ENCODE data around the gene PGLYRP2.

The PGLYRP2 gene

DNA sequence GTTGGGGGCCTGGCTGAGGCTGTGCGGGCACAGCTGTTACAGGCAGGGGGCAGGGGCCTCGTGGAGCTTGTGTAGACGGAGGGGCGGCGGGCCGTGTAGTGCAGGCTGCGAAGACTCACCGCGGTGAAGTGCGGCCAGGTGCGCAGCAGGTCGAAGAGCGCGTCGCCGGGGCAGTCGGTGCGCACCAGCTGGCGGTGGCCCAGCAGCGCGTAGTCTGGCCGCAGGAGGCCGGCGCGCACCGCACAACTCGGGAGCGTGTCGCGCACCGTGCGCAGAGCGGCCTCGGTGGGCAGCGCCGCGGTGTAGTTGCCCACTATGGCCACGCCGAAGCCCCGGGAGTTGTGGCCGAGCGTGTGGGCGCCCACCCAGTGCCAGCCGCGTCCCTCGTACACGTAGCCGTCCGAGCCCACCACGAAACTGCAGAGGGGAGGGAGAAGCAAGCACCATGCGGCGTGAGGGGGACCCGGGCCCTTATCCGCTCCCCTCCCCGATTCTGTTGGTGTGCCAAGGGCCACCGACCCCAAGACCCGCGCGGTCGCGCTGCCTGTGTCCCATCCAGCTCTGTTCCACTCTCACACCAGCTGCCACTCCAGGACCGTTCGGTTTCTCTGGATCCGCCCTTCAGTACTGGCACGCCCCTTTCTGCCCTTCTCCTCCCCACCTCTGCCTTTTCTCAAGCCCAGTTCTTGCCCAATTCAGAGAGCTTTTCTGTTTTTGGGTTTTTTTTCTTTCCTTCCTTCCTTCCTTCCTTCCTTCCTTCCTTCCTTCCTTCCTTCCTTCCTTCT is 9.6 kb downstream of the PGLYRP2 start:
- H3K9me3 ChIP-seq (ENCODE audit: control insufficient read depth, insufficient read depth, low read length) = no peaks in the 10 kb centered on the region
- H3K4me1 ChIP-seq (ENCODE audit: control insufficient read depth, low read length) = peaks cover 31% of the 10 kb centered on the region
- peaks cover 1% of the 10 kb centered on the region for H3K79me2 ChIP-seq (ENCODE audit: control insufficient read depth, low read length)
- no peak overlapping the region for H3K4me3 ChIP-seq (ENCODE audit: low read length)
- H3K36me3 ChIP-seq (ENCODE audit: control insufficient read depth, low read length) = no peaks in the 10 kb centered on the region
- H3K9me2 ChIP-seq (replicated peaks; ENCODE audit: control insufficient read depth, low read length) = no peaks in the 10 kb centered on the region
- 0 out of 2 replicates have a peak, but pooled peaks cover 7% of the 10 kb centered on the region for H3F3A ChIP-seq (ENCODE audit: control insufficient read depth, insufficient read depth)
- peaks cover 11% of the 10 kb centered on the region for H3K27me3 ChIP-seq (ENCODE audit: control insufficient read depth, low read length)
- H3K4me2 ChIP-seq (ENCODE audit: low read length) = no peak overlapping the region
- H3K27ac ChIP-seq (ENCODE audit: low read depth, low read length) = no peak overlapping the region
- no peak for TF ChIP-seq EZH2phosphoT487 (IDR thresholded peaks at IDR 0.05; ENCODE audit: borderline replicate concordance, low read length)
- TF ChIP-seq, protein P1, sequence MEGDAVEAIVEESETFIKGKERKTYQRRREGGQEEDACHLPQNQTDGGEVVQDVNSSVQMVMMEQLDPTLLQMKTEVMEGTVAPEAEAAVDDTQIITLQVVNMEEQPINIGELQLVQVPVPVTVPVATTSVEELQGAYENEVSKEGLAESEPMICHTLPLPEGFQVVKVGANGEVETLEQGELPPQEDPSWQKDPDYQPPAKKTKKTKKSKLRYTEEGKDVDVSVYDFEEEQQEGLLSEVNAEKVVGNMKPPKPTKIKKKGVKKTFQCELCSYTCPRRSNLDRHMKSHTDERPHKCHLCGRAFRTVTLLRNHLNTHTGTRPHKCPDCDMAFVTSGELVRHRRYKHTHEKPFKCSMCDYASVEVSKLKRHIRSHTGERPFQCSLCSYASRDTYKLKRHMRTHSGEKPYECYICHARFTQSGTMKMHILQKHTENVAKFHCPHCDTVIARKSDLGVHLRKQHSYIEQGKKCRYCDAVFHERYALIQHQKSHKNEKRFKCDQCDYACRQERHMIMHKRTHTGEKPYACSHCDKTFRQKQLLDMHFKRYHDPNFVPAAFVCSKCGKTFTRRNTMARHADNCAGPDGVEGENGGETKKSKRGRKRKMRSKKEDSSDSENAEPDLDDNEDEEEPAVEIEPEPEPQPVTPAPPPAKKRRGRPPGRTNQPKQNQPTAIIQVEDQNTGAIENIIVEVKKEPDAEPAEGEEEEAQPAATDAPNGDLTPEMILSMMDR (IDR thresholded peaks at IDR 0.05; ENCODE audit: low read depth, low read length, poor library complexity, severe bottlenecking) = no peak
- no peaks in the 10 kb centered on the region for H4K20me1 ChIP-seq (ENCODE audit: control insufficient read depth, insufficient read depth, low read depth, low read length)

DNA sequence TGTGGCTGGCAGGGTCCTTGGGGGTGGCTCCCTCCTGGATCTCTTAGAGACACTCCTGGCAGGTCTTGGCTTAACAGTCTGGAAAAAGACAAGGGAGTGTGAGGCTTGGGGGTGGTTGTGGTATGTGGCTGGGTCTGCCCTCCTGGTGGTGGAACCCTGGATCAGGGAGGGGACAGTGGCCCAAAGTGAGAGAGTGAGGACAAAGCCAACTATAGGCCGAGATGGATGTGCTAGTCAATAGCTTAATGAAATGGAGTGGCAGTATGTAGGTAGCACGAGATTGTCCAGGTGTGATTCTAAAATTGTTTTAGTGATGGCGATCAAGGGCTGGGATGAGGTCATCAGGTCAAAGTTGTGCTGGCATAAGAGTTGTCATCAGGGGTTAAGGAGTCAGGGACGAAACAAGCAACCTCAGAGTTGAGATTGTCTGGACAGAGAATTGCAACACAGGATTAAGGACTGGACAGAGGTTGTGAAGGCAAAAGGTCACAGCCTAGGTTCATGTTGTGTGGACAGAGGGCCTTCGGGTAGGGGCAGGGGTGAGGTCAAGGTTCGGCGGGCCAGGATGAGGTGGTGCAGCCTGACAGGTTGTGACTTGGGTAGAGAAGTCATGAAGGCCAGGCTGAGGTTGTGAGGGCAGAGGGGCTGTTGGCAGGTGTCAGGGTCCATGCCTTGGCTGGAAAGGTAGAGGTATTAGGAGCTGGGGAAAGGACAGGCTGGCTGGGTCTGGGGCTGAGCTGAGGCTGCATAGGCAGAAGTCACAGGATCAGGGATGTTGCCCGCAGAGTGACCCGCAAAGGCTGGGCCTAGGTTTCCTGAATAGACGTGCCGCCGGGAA is 10.4 kb downstream of the PGLYRP2 start:
- no peak overlapping the region for H3K4me2 ChIP-seq (ENCODE audit: low read length)

DNA sequence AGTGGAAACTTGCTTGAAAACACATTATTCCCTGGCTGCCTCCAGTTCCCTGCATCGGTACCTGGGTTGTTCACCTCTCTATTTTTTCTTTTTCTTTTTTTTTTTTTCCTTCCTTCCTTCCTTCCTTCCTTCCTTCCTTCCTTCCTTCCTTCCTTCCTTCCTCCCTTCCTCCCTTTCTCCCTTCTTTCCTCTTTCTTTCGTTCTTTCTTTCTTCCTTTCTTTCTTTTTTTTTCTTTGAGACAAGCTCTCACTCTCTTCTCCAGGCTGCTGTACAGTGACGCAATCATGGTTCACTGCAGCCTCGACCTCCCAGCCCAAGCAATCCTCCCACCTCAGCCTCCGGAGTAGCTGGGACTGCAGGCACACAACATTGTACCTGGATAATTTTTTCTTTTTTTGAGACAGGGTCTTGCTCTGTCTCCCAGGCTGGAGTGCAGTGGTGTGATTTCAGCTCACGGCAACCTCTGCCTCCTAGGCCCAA is 11.5 kb downstream of the PGLYRP2 start:
- Histone ChIP-seq H3K36me3 (ENCODE audit: control insufficient read depth, low read length) (peaks cover 3% of the 10 kb centered on the region), H3K4me2 (ENCODE audit: low read length) (no peak overlapping the region), H3K9me2 (replicated peaks; ENCODE audit: control insufficient read depth, low read length) (no peaks in the 10 kb centered on the region), H3K4me3 (ENCODE audit: low read length) (no peak overlapping the region), H3K27me3 (ENCODE audit: control insufficient read depth, low read length) (peaks cover 11% of the 10 kb centered on the region), H3K27ac (ENCODE audit: low read depth, low read length) (no peak overlapping the region), H3K9me3 (ENCODE audit: control insufficient read depth, insufficient read depth, low read length) (no peaks in the 10 kb centered on the region), H4K20me1 (ENCODE audit: control insufficient read depth, insufficient read depth, low read depth, low read length) (no peaks in the 10 kb centered on the region), H3K79me2 (ENCODE audit: control insufficient read depth, low read length) (peaks cover 15% of the 10 kb centered on the region), H3F3A (ENCODE audit: control insufficient read depth, insufficient read depth) (0 out of 2 replicates have a peak, but pooled peaks cover 5% of the 10 kb centered on the region), H3K4me1 (ENCODE audit: control insufficient read depth, low read length) (peaks cover 38% of the 10 kb centered on the region)
- TF ChIP-seq, protein P1 (IDR thresholded peaks at IDR 0.05; ENCODE audit: low read depth, low read length, poor library complexity, severe bottlenecking) = no peak
- no peak for TF ChIP-seq EZH2phosphoT487 (IDR thresholded peaks at IDR 0.05; ENCODE audit: borderline replicate concordance, low read length)

More for the DNA sequence above, 10.4 kb downstream of the PGLYRP2 start:
- Histone ChIP-seq H3K4me1 (ENCODE audit: control insufficient read depth, low read length) (peaks cover 35% of the 10 kb centered on the region), H3K9me2 (replicated peaks; ENCODE audit: control insufficient read depth, low read length) (no peaks in the 10 kb centered on the region), H3K9me3 (ENCODE audit: control insufficient read depth, insufficient read depth, low read length) (no peaks in the 10 kb centered on the region), H3K36me3 (ENCODE audit: control insufficient read depth, low read length) (peaks cover 3% of the 10 kb centered on the region), H3K27ac (ENCODE audit: low read depth, low read length) (no peak overlapping the region), H3K4me3 (ENCODE audit: low read length) (no peak overlapping the region), H3K27me3 (ENCODE audit: control insufficient read depth, low read length) (peaks cover 11% of the 10 kb centered on the region), H3K79me2 (ENCODE audit: control insufficient read depth, low read length) (peaks cover 9% of the 10 kb centered on the region), H4K20me1 (ENCODE audit: control insufficient read depth, insufficient read depth, low read depth, low read length) (no peaks in the 10 kb centered on the region), H3F3A (ENCODE audit: control insufficient read depth, insufficient read depth) (0 out of 2 replicates have a peak, but pooled peaks cover 7% of the 10 kb centered on the region)
- TF ChIP-seq EZH2phosphoT487 (IDR thresholded peaks at IDR 0.05; ENCODE audit: borderline replicate concordance, low read length) = no peak

Measured in DOHH2 (cell line).